Measurements from ENCODE around the gene DISC1.

DNA sequence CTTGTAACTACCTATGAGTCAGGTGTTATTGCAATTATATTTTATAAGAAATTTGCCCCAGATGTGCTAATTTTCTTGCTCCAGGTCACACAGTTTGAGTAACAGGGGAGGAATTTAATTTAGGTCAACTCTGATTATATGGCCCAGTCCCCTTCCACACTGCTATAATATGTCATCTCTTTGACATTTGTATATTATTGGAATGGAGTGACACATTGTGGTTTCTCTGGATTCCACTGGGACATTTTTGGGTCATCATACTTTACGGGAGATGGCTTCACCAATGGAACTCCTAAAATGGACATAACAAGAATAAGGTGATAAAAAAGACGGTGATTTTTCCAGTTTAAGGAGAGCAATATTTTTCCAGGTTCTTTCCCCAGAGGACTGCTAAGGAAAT, 191.2 kb downstream of the DISC1 start:
- TF ChIP-seq, protein P1, sequence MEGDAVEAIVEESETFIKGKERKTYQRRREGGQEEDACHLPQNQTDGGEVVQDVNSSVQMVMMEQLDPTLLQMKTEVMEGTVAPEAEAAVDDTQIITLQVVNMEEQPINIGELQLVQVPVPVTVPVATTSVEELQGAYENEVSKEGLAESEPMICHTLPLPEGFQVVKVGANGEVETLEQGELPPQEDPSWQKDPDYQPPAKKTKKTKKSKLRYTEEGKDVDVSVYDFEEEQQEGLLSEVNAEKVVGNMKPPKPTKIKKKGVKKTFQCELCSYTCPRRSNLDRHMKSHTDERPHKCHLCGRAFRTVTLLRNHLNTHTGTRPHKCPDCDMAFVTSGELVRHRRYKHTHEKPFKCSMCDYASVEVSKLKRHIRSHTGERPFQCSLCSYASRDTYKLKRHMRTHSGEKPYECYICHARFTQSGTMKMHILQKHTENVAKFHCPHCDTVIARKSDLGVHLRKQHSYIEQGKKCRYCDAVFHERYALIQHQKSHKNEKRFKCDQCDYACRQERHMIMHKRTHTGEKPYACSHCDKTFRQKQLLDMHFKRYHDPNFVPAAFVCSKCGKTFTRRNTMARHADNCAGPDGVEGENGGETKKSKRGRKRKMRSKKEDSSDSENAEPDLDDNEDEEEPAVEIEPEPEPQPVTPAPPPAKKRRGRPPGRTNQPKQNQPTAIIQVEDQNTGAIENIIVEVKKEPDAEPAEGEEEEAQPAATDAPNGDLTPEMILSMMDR (IDR thresholded peaks at IDR 0.05; ENCODE audit: poor library complexity, severe bottlenecking) = no peak
- TF ChIP-seq POLR2AphosphoS5 (IDR thresholded peaks at IDR 0.05) = no peak
- no peak for TF ChIP-seq MXI1 (conservative IDR thresholded peaks at IDR 0.05; ENCODE audit: poor library complexity, severe bottlenecking)
- no peak for TF ChIP-seq TAF1 (IDR thresholded peaks at IDR 0.05; ENCODE audit: low read depth)
- no peak for TF ChIP-seq SMC3 (conservative IDR thresholded peaks at IDR 0.05; ENCODE audit: poor library complexity)
- TF ChIP-seq EZH2 (IDR thresholded peaks at IDR 0.05; ENCODE audit: borderline replicate concordance, insufficient read depth, low read length, poor library complexity, severe bottlenecking) = no peak
- TF ChIP-seq RAD21 (conservative IDR thresholded peaks at IDR 0.05) = no peak

All from neural cell (in vitro differentiated cells).